Measurements from ENCODE around the gene SCARF2.

The SCARF2 gene

DNA sequence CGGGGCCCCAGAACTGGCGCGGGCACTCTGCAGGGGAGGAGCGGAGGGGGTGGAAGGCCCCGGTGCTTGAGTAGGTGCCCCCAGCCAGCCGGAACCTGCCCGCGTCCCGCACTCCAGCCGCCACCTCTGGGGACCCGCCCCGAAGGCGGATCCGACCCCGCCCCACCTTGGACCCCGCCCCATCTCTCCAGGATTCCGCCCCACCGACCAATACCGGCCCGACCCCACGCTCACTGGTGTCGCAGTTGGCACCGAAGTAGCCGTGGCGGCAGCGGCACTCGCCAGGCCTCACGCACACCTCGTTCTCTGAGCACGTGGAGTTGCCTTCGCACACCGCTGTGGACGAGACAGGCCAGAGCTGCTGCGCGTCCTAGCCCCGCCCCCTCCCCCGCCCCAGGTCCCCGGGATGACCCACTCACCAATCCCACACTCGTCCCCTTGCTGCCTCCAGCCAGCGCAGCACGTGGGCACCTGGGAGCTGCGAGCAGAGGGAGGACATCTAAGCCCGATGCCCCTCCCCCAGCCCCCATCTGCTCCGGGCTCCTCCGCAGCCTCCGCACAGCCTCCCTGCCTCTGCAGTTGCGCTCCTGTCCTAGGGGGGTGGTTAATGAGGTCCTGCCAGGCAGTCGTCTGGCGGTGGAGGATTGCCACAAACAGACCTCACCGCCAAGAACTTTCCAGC lies 6.0 kb downstream of the SCARF2 start:
- Histone ChIP-seq H3K27me3 (replicated peaks) (no peaks in the 10 kb centered on the region), H3K4me3 (ENCODE audit: low read depth, low read length) (peak overlapping the region; percentile 12), H3K27ac (no peak overlapping the region), H3K36me3 (replicated peaks) (peaks cover 24% of the 10 kb centered on the region)
- in situ Hi-C loops (cut with HindIII; ENCODE audit: low pct_ligation_motif_present, low sequenced_read_pairs), result no loop called here
- TF ChIP-seq, protein P1, sequence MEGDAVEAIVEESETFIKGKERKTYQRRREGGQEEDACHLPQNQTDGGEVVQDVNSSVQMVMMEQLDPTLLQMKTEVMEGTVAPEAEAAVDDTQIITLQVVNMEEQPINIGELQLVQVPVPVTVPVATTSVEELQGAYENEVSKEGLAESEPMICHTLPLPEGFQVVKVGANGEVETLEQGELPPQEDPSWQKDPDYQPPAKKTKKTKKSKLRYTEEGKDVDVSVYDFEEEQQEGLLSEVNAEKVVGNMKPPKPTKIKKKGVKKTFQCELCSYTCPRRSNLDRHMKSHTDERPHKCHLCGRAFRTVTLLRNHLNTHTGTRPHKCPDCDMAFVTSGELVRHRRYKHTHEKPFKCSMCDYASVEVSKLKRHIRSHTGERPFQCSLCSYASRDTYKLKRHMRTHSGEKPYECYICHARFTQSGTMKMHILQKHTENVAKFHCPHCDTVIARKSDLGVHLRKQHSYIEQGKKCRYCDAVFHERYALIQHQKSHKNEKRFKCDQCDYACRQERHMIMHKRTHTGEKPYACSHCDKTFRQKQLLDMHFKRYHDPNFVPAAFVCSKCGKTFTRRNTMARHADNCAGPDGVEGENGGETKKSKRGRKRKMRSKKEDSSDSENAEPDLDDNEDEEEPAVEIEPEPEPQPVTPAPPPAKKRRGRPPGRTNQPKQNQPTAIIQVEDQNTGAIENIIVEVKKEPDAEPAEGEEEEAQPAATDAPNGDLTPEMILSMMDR (IDR thresholded peaks at IDR 0.05; ENCODE audit: low read depth, low read length, missing control alignments), result no peak
- DNase-seq, result no peak

DNA sequence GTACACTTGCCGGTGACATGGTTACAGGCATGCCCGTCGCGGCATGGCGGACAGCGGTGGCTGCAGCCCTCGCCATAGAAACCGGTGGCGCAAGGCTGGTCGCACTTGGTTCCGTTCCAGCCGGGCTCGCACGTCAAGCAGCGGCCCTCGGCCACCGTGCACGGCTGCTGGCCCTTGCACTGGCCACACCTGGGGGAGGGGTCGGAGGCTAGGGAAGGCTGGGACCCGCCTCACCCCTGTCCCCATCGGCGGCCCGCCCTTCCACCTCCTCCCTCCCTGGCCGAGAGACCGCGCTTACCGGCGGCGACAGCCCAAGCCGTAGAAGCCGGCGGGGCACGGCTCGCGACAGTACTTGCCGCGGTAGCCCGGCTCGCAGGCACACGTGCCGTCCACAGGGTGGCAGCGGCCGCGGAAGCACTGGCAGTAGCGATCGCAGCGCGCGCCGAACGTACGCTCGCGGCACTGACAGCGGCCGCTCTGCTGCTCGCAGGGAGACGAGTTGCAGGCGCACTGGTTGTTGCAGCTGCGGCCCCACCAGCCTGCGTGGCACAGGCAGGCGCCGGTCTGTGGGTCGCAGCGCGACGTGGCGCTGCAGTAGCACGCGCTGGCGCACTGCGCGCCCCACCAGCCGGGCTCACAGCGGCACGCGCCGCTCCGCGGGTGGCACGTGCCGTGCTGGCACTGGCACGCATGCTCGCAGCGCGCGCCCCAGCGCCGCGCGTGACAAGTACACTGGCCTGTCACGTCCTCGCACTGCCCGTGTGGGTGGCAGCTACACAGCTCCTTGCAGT lies 6.7 kb downstream of the SCARF2 start:
- no peak overlapping the region for H3K27ac ChIP-seq
- no peak for DNase-seq
- peak overlapping the region; percentile 24 for H3K4me3 ChIP-seq (ENCODE audit: low read depth, low read length)
- no peaks in the 10 kb centered on the region for H3K27me3 ChIP-seq (replicated peaks)
- TF ChIP-seq, protein P1 (IDR thresholded peaks at IDR 0.05; ENCODE audit: low read depth, low read length, missing control alignments), result peak; percentile 42
- in situ Hi-C loops (cut with HindIII; ENCODE audit: low pct_ligation_motif_present, low sequenced_read_pairs), result no loop called here
- peaks cover 32% of the 10 kb centered on the region for H3K36me3 ChIP-seq (replicated peaks)

DNA sequence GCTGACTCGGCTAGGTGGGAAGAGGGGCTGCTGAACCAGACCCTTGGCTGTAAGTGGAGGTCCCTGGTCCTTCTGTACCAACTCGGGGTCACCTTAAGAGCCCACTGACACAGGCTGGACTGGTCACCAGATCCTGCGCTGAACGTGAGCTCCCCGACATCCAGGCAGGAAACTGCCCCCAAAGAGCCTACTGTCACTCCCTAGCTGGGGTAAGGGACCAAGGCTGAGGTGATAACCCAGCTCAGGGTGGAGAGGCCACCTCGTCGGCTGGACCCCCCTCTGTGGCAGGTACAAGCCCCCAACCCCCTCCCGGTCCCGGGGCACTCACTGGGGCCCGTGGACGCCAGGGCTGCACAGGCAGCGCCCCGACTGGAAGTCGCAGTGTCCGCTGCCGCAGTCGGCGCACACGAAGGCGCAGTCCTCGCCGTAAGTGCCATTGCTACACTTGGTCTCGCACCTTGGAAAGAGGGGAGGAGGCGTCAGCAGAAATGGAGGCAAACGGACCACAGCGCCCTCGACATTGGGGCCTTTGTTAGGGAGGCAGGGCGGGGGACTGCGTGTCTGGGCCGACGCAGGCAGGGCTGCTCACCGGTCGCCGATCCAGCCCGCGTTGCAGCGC lies 7.4 kb downstream of the SCARF2 start:
- no peak overlapping the region for H3K27ac ChIP-seq
- peaks cover 37% of the 10 kb centered on the region for H3K36me3 ChIP-seq (replicated peaks)
- DNase-seq, result no peak
- in situ Hi-C loops (cut with HindIII; ENCODE audit: low pct_ligation_motif_present, low sequenced_read_pairs), result no loop called here
- H3K4me3 ChIP-seq (ENCODE audit: low read depth, low read length), result no peak overlapping the region
- TF ChIP-seq, protein P1 (IDR thresholded peaks at IDR 0.05; ENCODE audit: low read depth, low read length, missing control alignments), result no peak
- H3K27me3 ChIP-seq (replicated peaks), result no peaks in the 10 kb centered on the region

DNA sequence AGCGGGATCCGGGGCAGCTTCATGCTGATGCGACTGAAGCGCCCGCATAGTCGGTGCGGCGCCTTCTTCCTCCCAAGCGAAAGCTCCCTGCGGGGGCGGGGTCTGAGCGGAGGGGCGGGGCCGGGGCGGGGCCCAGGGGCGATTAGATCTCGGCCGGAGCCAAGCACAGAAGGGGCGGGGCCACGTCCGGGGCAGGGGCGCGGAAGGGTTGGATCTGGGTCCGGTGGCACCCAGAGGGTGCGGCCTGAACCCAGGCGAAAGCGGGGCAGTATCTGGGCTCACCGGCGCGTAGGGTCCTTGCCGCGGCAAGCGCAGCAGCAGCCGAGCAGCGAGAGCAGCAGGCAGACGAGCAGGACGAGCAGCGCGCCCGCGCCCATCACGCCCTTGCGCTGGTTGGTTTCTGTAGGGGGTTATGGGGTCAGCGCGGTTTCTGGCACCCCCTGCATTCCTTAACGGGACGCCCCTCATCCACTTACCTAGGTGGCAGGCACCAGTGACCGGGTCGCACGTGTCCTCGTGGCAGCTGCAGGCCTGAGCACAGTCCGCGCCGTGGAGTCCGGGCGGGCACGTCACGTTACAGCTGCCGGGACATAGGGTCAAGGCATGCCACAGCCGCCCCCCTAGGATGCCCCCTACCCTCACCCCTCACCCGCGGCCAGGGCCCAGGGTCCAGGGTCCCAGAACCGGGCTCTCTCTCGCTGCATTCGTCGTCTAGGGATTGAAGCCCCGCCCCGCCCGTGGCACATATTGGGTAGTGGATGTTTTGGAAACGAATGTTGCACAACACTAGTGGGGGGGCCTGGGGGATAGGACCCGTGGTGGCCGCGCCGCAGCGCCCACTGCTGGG lies 8.1 kb downstream of the SCARF2 start:
- Histone ChIP-seq H3K36me3 (replicated peaks) (peaks cover 37% of the 10 kb centered on the region), H3K27me3 (replicated peaks) (no peaks in the 10 kb centered on the region), H3K4me3 (ENCODE audit: low read depth, low read length) (no peak overlapping the region), H3K27ac (no peak overlapping the region)
- in situ Hi-C loops (cut with HindIII; ENCODE audit: low pct_ligation_motif_present, low sequenced_read_pairs), result no loop called here
- DNase-seq, result no peak
- TF ChIP-seq, protein P1 (IDR thresholded peaks at IDR 0.05; ENCODE audit: low read depth, low read length, missing control alignments), result no peak

DNA sequence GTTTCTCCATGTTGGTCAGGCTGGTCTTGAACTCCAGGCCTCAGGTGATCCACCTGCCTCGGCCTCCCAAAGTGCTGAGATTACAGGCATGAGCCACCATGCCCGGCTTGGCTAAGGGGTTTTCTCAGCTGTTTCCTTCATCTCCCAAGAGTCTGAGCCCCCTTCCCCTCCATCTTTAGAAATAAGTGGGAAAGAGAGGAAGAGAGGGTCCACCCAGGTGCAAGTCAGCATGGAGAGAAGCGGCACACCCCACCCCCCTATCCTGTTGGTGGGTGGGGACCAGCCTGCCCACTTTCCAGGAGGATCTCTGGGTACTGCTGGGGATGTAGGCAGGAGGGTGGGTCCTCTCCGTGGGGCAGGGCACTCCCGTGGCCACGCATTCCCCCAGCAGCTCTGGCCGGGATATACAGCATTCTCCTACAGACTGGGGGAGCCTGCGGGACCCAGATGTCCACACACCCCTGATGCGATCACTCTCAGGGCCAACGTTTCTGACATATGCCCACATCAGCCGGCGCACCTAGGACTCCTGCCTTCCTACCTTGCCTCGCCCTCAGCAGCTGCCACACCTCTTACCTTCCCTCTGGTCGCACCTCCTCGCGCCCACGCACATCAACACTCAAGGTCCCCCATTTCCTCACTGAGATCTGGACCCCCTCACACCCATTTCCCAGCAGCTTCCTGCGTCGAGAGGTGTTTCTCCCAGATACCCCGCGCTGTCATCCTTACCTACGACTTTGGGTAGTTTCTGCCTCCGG lies 8.9 kb downstream of the SCARF2 start:
- no peak overlapping the region for H3K27ac ChIP-seq
- no peak overlapping the region for H3K4me3 ChIP-seq (ENCODE audit: low read depth, low read length)
- in situ Hi-C loops (cut with HindIII; ENCODE audit: low pct_ligation_motif_present, low sequenced_read_pairs), result no loop called here
- TF ChIP-seq, protein P1 (IDR thresholded peaks at IDR 0.05; ENCODE audit: low read depth, low read length, missing control alignments), result no peak
- no peak for DNase-seq
- H3K36me3 ChIP-seq (replicated peaks), result peaks cover 37% of the 10 kb centered on the region
- no peaks in the 10 kb centered on the region for H3K27me3 ChIP-seq (replicated peaks)
